ENCODE results near the gene MUC5AC.
"Not testable (repeated sequence)": the region's sequence is repeated elsewhere in the genome, so short reads cannot be mapped to it uniquely, and the experiment has no call there.

Gene MUC5AC

DNA sequence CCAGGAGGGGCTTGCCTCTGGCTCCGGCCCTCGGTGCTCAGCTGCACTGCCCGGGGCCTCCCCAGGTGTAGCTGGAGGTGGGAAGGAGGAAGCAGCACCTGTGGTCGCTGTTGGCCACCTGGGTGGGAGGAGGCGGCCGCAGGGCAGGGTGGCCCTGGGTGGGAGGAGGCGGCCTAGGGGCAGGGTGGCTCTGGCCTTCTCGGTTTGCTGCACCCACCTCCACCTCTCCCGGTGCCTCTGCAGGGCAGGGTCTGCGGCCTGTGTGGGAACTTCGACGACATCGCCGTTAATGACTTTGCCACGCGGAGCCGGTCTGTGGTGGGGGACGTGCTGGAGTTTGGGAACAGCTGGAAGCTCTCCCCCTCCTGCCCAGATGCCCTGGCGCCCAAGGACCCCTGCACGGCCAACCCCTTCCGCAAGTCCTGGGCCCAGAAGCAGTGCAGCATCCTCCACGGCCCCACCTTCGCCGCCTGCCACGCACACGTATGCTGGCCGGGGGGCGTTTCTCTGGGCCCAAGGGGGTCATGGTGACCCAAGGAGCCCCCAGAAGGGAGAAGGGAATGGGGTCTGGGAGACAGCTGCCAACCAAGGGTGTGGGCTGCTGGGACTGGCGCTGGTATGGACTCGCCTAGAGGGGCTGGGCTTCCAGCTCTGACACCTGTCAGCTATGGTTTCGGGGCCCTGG lies 20.6 kb downstream of the MUC5AC start:
- H3K4me1 ChIP-seq (ENCODE audit: insufficient read depth, low read length): no peaks in the 10 kb centered on the region
- H3K27me3 ChIP-seq (ENCODE audit: insufficient read depth, low read length): no peaks in the 10 kb centered on the region
- no peaks in the 10 kb centered on the region for H3K36me3 ChIP-seq (ENCODE audit: insufficient read depth, low read depth, low read length)
- H3K9me3 ChIP-seq (ENCODE audit: insufficient read depth, low read depth, low read length): peaks cover 5% of the 10 kb centered on the region; the same call in 1 of the 2 replicates
- H3K9ac ChIP-seq (ENCODE audit: low read depth, low read length): no peak overlapping the region
- no peak overlapping the region for H3K27ac ChIP-seq (ENCODE audit: low read length)
- no peak overlapping the region for H3K4me3 ChIP-seq (ENCODE audit: low read length)

DNA sequence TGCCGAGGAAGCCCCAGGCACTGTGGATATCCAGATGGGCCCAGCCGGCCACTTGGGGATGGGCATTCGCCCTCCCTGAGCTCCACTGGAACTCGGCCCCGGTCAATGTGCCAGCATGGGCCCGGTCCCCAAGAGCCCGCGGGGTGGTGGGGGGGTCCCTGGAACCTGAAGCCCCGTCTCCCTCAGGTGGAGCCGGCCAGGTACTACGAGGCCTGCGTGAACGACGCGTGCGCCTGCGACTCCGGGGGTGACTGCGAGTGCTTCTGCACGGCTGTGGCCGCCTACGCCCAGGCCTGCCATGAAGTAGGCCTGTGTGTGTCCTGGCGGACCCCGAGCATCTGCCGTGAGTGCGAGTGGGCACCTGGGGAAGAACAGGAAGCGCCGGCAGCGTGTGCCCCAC lies 21.2 kb downstream of the MUC5AC start:
- Histone ChIP-seq H3K27ac (ENCODE audit: low read length) (no peak overlapping the region), H3K4me1 (ENCODE audit: insufficient read depth, low read length) (no peaks in the 10 kb centered on the region), H3K4me3 (ENCODE audit: low read length) (no peak overlapping the region), H3K9ac (ENCODE audit: low read depth, low read length) (no peak overlapping the region), H3K9me3 (ENCODE audit: insufficient read depth, low read depth, low read length) (0 out of 2 replicates have a peak, but pooled peaks cover 3% of the 10 kb centered on the region), H3K27me3 (ENCODE audit: insufficient read depth, low read length) (no peaks in the 10 kb centered on the region), H3K36me3 (ENCODE audit: insufficient read depth, low read depth, low read length) (no peaks in the 10 kb centered on the region)

DNA sequence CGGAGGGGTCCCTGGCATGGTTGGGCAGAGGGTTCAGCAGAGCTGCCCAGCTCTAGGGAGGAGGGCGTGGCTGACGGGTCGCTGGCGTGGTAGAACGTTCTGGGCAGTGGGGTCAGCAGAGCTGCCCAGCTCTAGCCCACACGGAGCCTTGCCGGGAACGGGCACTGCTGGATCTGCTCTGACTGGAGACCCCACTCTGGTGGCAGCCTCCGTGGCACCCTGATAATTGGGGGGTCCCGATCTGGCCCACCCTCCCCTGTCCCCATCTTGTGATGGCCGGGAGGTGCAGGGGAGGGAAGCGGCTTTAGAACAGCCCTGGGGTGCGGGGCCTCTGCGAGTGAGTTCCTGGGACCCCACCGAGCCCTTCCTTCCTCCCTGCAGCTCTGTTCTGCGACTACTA lies 21.9 kb downstream of the MUC5AC start:
- Histone ChIP-seq H3K4me1 (ENCODE audit: insufficient read depth, low read length) (no peaks in the 10 kb centered on the region), H3K4me3 (ENCODE audit: low read length) (no peak overlapping the region), H3K27me3 (ENCODE audit: insufficient read depth, low read length) (no peaks in the 10 kb centered on the region), H3K9me3 (ENCODE audit: insufficient read depth, low read depth, low read length) (no peaks in the 10 kb centered on the region), H3K9ac (ENCODE audit: low read depth, low read length) (no peak overlapping the region), H3K27ac (ENCODE audit: low read length) (no peak overlapping the region), H3K36me3 (ENCODE audit: insufficient read depth, low read depth, low read length) (no peaks in the 10 kb centered on the region)

DNA sequence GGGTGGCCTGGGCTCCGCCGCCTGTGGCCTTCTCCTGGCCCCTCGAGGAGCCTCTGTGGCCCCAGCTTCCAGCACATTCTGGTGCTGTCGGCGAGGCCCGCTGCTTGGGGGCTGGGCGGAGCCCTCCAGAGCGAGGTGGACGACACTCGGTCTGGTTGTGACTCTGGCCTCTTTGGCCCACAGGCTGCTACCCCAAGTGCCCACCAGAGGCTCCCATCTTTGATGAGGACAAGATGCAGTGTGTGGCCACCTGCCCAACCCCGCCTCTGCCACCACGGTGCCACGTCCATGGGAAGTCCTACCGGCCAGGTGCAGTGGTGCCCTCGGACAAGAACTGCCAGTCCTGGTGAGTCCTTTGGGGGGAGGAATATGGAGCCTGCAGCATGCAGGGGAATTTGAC lies 22.4 kb downstream of the MUC5AC start:
- Histone ChIP-seq H3K27ac (ENCODE audit: low read length) (no peak overlapping the region), H3K36me3 (ENCODE audit: insufficient read depth, low read depth, low read length) (no peaks in the 10 kb centered on the region), H3K4me1 (ENCODE audit: insufficient read depth, low read length) (no peaks in the 10 kb centered on the region), H3K9me3 (ENCODE audit: insufficient read depth, low read depth, low read length) (peaks cover 3% of the 10 kb centered on the region; the same call in 1 of the 2 replicates), H3K4me3 (ENCODE audit: low read length) (no peak overlapping the region), H3K27me3 (ENCODE audit: insufficient read depth, low read length) (no peaks in the 10 kb centered on the region), H3K9ac (ENCODE audit: low read depth, low read length) (no peak overlapping the region)

DNA sequence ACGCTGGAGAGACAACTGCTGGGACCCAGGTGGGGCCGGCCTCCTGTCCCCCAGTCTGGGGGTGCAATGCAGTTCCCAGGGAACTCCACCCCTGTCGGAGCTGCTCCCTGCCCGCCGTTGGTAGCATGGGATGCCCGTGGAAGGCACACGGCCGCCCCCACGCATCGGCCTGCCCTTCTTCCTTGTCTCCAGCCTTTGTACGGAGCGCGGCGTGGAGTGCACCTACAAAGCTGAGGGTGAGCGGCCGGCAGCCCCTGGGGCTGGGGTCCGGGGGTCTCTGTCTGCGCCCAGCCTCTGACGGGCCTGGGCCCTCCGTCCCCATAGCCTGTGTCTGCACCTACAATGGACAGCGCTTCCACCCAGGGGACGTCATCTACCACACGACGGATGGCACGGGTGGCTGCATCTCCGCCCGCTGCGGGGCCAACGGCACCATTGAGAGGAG lies 23.2 kb downstream of the MUC5AC start:
- H3K9ac ChIP-seq (ENCODE audit: low read depth, low read length): no peak overlapping the region
- H3K27ac ChIP-seq (ENCODE audit: low read length): no peak overlapping the region
- H3K9me3 ChIP-seq (ENCODE audit: insufficient read depth, low read depth, low read length): peaks cover 5% of the 10 kb centered on the region; the same call in 1 of the 2 replicates
- no peaks in the 10 kb centered on the region for H3K4me1 ChIP-seq (ENCODE audit: insufficient read depth, low read length)
- H3K4me3 ChIP-seq (ENCODE audit: low read length): no peak overlapping the region
- H3K27me3 ChIP-seq (ENCODE audit: insufficient read depth, low read length): no peaks in the 10 kb centered on the region
- no peaks in the 10 kb centered on the region for H3K36me3 ChIP-seq (ENCODE audit: insufficient read depth, low read depth, low read length)

DNA sequence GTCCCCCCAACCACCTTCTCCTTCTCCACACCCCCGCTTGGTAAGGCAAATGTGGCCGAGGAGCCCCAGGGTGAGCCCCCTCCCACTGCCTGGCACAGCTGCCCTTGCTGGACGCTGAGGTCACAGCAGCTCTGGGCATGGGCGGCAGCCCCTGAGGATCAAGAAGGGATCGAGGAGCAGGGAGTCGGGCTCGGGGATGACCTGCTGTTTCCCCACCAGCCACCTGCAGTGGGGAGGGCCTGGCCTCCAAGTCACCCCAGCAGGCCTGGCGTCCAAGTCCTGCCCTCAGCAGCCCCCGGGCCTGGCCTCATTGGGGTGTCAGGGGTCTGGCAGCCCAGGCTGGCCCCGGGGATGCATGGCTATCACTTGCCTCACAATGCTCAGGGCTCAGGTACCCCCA lies 23.7 kb downstream of the MUC5AC start:
- H3K27ac ChIP-seq (ENCODE audit: low read length): no peak overlapping the region

DNA sequence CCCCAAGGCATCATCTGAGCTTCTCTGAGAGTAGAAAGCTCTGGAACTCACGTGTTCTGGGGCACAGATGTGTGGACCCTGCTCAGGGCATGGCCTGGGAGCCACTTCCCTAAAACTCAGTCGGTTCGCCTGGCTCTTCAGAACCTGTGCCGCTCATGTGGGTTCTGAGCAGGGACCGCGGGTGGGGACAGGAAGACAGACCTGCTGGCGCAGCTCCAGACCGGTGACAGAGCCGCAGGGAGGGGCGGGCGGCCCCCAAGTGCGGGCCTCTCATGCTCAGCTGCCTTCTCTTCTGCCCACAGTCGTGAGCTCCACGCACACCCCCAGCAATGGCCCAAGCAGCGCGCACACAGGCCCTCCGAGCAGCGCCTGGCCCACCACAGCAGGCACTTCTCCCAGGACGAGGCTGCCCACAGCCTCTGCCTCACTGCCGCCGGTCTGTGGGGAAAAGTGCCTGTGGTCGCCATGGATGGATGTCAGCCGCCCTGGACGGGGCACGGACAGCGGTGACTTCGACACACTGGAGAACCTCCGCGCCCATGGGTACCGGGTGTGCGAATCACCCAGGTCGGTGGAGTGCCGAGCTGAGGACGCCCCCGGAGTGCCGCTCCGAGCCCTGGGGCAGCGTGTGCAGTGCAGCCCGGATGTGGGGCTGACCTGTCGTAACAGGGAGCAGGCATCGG lies 24.2 kb downstream of the MUC5AC start:
- no peaks in the 10 kb centered on the region for H3K4me1 ChIP-seq (ENCODE audit: insufficient read depth, low read length)
- H3K36me3 ChIP-seq (ENCODE audit: insufficient read depth, low read depth, low read length): no peaks in the 10 kb centered on the region
- no peaks in the 10 kb centered on the region for H3K27me3 ChIP-seq (ENCODE audit: insufficient read depth, low read length)
- H3K9ac ChIP-seq (ENCODE audit: low read depth, low read length): no peak overlapping the region
- no peak overlapping the region for H3K27ac ChIP-seq (ENCODE audit: low read length)
- peaks cover 9% of the 10 kb centered on the region for H3K9me3 ChIP-seq (ENCODE audit: insufficient read depth, low read depth, low read length)
- no peak overlapping the region for H3K4me3 ChIP-seq (ENCODE audit: low read length)

More for the DNA sequence above, 23.7 kb downstream of the MUC5AC start:
- no peak overlapping the region for H3K4me3 ChIP-seq (ENCODE audit: low read length)
- H3K36me3 ChIP-seq (ENCODE audit: insufficient read depth, low read depth, low read length): no peaks in the 10 kb centered on the region
- no peak overlapping the region for H3K9ac ChIP-seq (ENCODE audit: low read depth, low read length)
- no peaks in the 10 kb centered on the region for H3K4me1 ChIP-seq (ENCODE audit: insufficient read depth, low read length)
- no peaks in the 10 kb centered on the region for H3K27me3 ChIP-seq (ENCODE audit: insufficient read depth, low read length)
- H3K9me3 ChIP-seq (ENCODE audit: insufficient read depth, low read depth, low read length): peaks cover 9% of the 10 kb centered on the region

DNA sequence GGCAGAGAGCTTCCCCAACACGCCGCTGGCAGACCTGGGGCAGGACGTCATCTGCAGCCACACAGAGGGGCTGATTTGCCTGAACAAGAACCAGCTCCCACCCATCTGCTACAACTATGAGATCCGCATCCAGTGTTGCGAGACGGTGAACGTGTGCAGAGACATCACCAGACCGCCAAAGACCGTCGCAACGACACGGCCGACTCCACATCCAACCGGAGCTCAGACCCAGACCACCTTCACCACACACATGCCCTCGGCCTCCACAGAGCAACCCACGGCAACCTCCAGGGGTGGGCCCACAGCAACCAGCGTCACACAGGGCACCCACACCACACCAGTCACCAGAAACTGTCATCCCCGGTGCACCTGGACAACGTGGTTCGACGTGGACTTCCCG lies 26.4 kb downstream of the MUC5AC start:
- not testable (repeated sequence) for H3K27me3 ChIP-seq (ENCODE audit: insufficient read depth, low read length); H3K9me3 ChIP-seq (ENCODE audit: insufficient read depth, low read depth, low read length); H3K4me1 ChIP-seq (ENCODE audit: insufficient read depth, low read length); H3K27ac ChIP-seq (ENCODE audit: low read length); H3K4me3 ChIP-seq (ENCODE audit: low read length); H3K9ac ChIP-seq (ENCODE audit: low read depth, low read length); H3K36me3 ChIP-seq (ENCODE audit: insufficient read depth, low read depth, low read length)

DNA sequence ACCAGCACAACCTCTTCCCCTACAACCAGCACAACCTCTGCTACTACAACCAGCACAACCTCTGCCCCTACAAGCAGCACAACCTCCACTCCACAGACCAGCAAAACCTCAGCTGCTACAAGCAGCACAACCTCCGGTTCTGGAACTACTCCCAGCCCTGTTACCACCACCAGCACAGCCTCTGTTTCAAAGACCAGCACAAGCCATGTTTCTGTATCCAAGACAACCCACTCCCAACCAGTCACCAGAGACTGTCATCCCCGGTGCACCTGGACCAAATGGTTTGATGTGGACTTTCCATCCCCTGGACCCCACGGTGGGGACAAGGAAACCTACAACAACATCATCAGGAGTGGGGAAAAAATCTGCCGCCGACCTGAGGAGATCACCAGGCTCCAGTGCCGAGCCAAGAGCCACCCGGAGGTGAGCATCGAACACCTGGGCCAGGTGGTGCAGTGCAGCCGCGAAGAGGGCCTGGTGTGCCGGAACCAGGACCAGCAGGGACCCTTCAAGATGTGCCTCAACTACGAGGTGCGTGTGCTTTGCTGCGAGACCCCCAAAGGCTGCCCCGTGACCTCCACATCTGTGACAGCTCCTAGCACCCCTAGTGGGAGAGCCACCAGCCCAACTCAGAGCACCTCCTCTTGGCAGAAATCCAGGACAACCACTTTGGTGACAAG lies 30.8 kb downstream of the MUC5AC start:
- not testable (repeated sequence) for H3K9ac ChIP-seq (ENCODE audit: low read depth, low read length); H3K4me1 ChIP-seq (ENCODE audit: insufficient read depth, low read length); H3K27ac ChIP-seq (ENCODE audit: low read length); H3K4me3 ChIP-seq (ENCODE audit: low read length); H3K27me3 ChIP-seq (ENCODE audit: insufficient read depth, low read length); H3K36me3 ChIP-seq (ENCODE audit: insufficient read depth, low read depth, low read length)
- H3K9me3 ChIP-seq (ENCODE audit: insufficient read depth, low read depth, low read length): peaks cover 16% of the 10 kb centered on the region

DNA sequence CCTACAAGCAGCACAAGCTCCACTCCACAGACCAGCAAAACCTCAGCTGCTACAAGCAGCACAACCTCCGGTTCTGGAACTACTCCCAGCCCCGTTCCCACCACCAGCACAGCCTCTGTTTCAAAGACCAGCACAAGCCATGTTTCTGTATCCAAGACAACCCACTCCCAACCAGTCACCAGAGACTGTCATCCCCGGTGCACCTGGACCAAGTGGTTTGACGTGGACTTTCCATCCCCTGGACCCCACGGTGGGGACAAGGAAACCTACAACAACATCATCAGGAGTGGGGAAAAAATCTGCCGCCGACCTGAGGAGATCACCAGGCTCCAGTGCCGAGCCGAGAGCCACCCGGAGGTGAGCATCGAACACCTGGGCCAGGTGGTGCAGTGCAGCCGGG lies 32.1 kb downstream of the MUC5AC start:
- H3K9ac ChIP-seq (ENCODE audit: low read depth, low read length); H3K4me3 ChIP-seq (ENCODE audit: low read length); H3K27ac ChIP-seq (ENCODE audit: low read length); H3K36me3 ChIP-seq (ENCODE audit: insufficient read depth, low read depth, low read length); H3K4me1 ChIP-seq (ENCODE audit: insufficient read depth, low read length); H3K27me3 ChIP-seq (ENCODE audit: insufficient read depth, low read length): not testable (repeated sequence)
- H3K9me3 ChIP-seq (ENCODE audit: insufficient read depth, low read depth, low read length): peaks cover 16% of the 10 kb centered on the region

DNA sequence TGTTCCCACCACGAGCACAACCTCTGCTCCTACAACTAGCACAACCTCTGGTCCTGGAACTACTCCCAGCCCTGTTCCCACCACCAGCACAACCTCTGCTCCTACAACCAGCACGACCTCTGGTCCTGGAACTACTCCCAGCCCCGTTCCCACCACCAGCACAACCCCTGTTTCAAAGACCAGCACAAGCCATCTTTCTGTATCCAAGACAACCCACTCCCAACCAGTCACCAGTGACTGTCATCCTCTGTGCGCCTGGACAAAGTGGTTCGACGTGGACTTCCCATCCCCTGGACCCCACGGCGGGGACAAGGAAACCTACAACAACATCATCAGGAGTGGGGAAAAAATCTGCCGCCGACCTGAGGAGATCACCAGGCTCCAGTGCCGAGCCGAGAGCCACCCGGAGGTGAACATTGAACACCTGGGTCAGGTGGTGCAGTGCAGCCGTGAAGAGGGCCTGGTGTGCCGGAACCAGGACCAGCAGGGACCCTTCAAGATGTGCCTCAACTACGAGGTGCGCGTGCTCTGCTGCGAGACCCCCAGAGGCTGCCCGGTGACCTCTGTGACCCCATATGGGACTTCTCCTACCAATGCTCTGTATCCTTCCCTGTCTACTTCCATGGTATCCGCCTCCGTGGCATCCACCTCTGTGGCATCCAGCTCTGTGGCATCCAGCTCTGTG lies 34.2 kb downstream of the MUC5AC start:
- not testable (repeated sequence) for H3K9ac ChIP-seq (ENCODE audit: low read depth, low read length); H3K4me1 ChIP-seq (ENCODE audit: insufficient read depth, low read length); H3K27ac ChIP-seq (ENCODE audit: low read length); H3K36me3 ChIP-seq (ENCODE audit: insufficient read depth, low read depth, low read length); H3K9me3 ChIP-seq (ENCODE audit: insufficient read depth, low read depth, low read length); H3K27me3 ChIP-seq (ENCODE audit: insufficient read depth, low read length); H3K4me3 ChIP-seq (ENCODE audit: low read length)

All from iPS-20b (cell line).